Mucosa of descending colon (tissue), 3 donors: ENCODE data around the gene PCDHA8. TPM values are rescaled to one million over a fixed set of nuclear protein-coding genes. Genes with fewer than 3 reads are reported as not detected.
"Not testable (repeated sequence)": the region's sequence is repeated elsewhere in the genome, so short reads cannot be mapped to it uniquely, and the experiment has no call there.

Source experiments
- ATAC-seq: fragments of 200-7000 bp; cut with Tn5 transposase; one replicate; pipeline ENCODE4 v1.9.1; 2020; ENCODE audit warnings: mild to moderate bottlenecking, moderate library complexity
- DNase-seq, 3 donors: peaks; one replicate each; pipeline ENCODE4 v3.0.0-alpha.2; 2020
- H3K36me3 ChIP-seq: fragments of 200-600 bp; one replicate; pipeline ENCODE4 v1.8.0; 2021; ENCODE audit warnings: low read depth, mild to moderate bottlenecking
- H3K4me1 ChIP-seq: fragments of 200-600 bp; one replicate; pipeline ENCODE4 v1.8.0; 2021; ENCODE audit warnings: low read depth, mild to moderate bottlenecking
- H3K4me3 ChIP-seq: fragments of 200-600 bp; one replicate; pipeline ENCODE4 v1.8.0; 2021; ENCODE audit warnings: mild to moderate bottlenecking
- H3K9me3 ChIP-seq: fragments of 200-600 bp; one replicate; pipeline ENCODE4 v1.8.0; 2021; ENCODE audit warnings: mild to moderate bottlenecking
- CTCF ChIP-seq: fragments of 200-600 bp; IDR thresholded peaks from one replicate; pipeline ENCODE4 v1.8.0; 2022; ENCODE audit warnings: antibody characterized with exemption, mild to moderate bottlenecking
- intact Hi-C, 2 donors: fragments of 100-400 bp; cut with DNase I in 1 of 2; cut with micrococcal nuclease in 1 of 2; formaldehyde crosslinking; loops; one replicate each; pipeline versions ENCODE4 v1.11.0 to v1.11.1; 2022; cut with DNase I, micrococcal nuclease
- total RNA-seq, 3 donors: library from RNA; stranded (reverse); fragmentation: NEBNext Ultra II Directional in 2 of 3; extraction: Animal tissue kit (Norgen Biotek cat#: 25700) in 2 of 3; gene quantifications; one replicate each; pipeline versions ENCODE4 v1.2.1 to v1.2.4, GENCODE V29; 2021 to 2023
- donor health status: DM: no; HTN: no; CAD: no; lungs with moderate emphysema.
- donor health status: DM: no; HTN: no; CAD: no.
- donor health status: DM: no; HTN: yes; CAD: no.

Gene PCDHA8
- total RNA-seq, 3 donors from 2014 or later = 0.14 to 0.19 TPM; not detected in 1

GRCh38 chr5:140842798-140843733 lies 2.1 kb downstream of the PCDHA8 start:
- H3K4me1 ChIP-seq = no peaks in the 10 kb centered on the region
- no peaks in the 10 kb centered on the region for H3K9me3 ChIP-seq
- no peak for ATAC-seq
- no peaks in the 10 kb centered on the region for H3K36me3 ChIP-seq
- TF ChIP-seq CTCF = no peak
- intact Hi-C loops = no loop called here
- DNase-seq = no peak
- H3K4me3 ChIP-seq = no peak overlapping the region

GRCh38 chr5:140848139-140849102 lies 7.4 kb downstream of the PCDHA8 start, which contains the start of gene PCDHA9:
Gene PCDHA9 (plus strand): TSS chr5:140848382. CDS start chr5:140848496, 114 bp downstream.
- H3K4me3 ChIP-seq, intact Hi-C loops, H3K4me1 ChIP-seq, DNase-seq, ATAC-seq, H3K36me3 ChIP-seq: not testable (repeated sequence)
- H3K9me3 ChIP-seq = peaks cover 11% of the 10 kb centered on the region

- intact Hi-C loops, H3K4me3 ChIP-seq, ATAC-seq, DNase-seq, H3K4me1 ChIP-seq, H3K36me3 ChIP-seq: not testable (repeated sequence)
- peaks cover 11% of the 10 kb centered on the region for H3K9me3 ChIP-seq
Observed at GRCh38 chr5:140849831-140850634, 9.0 kb downstream of the PCDHA8 start.

- TF ChIP-seq CTCF = no peak
- Histone ChIP-seq H3K4me1 (no peaks in the 10 kb centered on the region), H3K4me3 (no peak within 1 kb of the TSS), H3K9me3 (peaks cover 29% of the 10 kb centered on the region), H3K36me3 (no peaks in the 10 kb centered on the region)
- intact Hi-C loops = no loop called here
- ATAC-seq (no peak), DNase-seq (peak in 1 of 3 donors; percentile 28)
Observed at GRCh38 chr5:140855772-140856674, 15.0 kb downstream of the PCDHA8 start, which contains the start of gene PCDHA10. Gene PCDHA10 (plus strand): TSS chr5:140855897. CDS start chr5:140856049, 152 bp downstream.

- no peak for TF ChIP-seq CTCF
- no peaks in the 10 kb centered on the region for H3K4me1 ChIP-seq
- intact Hi-C loops = no loop called here
- no peak for DNase-seq
- no peak for ATAC-seq
- no peak overlapping the region for H3K4me3 ChIP-seq
- no peaks in the 10 kb centered on the region for H3K36me3 ChIP-seq
- H3K9me3 ChIP-seq = peaks cover 41% of the 10 kb centered on the region
Observed at GRCh38 chr5:140857177-140857986, 16.4 kb downstream of the PCDHA8 start.
